ENCODE measurements around the gene SERINC3.

- no peak for TF ChIP-seq CTCF (IDR thresholded peaks at IDR 0.05)
- no peak for TF ChIP-seq TAF1 (IDR thresholded peaks at IDR 0.05; ENCODE audit: borderline replicate concordance, low read depth, low read length)
- no peak for TF ChIP-seq CHD2 (IDR thresholded peaks at IDR 0.05; ENCODE audit: low read length, partially characterized antibody)
- no peak for TF ChIP-seq REST (IDR thresholded peaks at IDR 0.05; ENCODE audit: low read depth, low read length)
- no peak for TF ChIP-seq PBX3 (IDR thresholded peaks at IDR 0.05)
- no peak for TF ChIP-seq POLR2AphosphoS5 (IDR thresholded peaks at IDR 0.05; ENCODE audit: low read depth, low read length)
- no peak for TF ChIP-seq RFX5 (IDR thresholded peaks at IDR 0.05; ENCODE audit: low read length)
- no peak for TF ChIP-seq RAD21 (IDR thresholded peaks at IDR 0.05; ENCODE audit: low read length)
- TF ChIP-seq SMC3 (IDR thresholded peaks at IDR 0.05; ENCODE audit: low read depth, low read length), result no peak
- TF ChIP-seq EP300 (IDR thresholded peaks at IDR 0.05; ENCODE audit: borderline replicate concordance in 1 of 2, low read depth in 1 of 2, low read length in 1 of 2), result no peak
- TF ChIP-seq JUND (IDR thresholded peaks at IDR 0.05), result no peak
- TF ChIP-seq FOXM1 (IDR thresholded peaks at IDR 0.05; ENCODE audit: low read depth), result no peak
- TF ChIP-seq MAX (IDR thresholded peaks at IDR 0.05; ENCODE audit: low read depth), result no peak
- TF ChIP-seq RCOR1 (IDR thresholded peaks at IDR 0.05; ENCODE audit: low read length), result no peak
Observed at GRCh38 chr20:44464514-44464913, 57.4 kb downstream of the SERINC3 start.

Data from SK-N-SH (cell line).